ENCODE data around the gene USP9Y. TPM values are rescaled to one million over a fixed set of nuclear protein-coding genes. Genes with fewer than 3 reads are reported as not detected.

USP9Y gene
- total RNA-seq, 1 experiment from 2014 or later: not detected

- Mint-ChIP-seq H3K4me1 (ENCODE audit: low read depth, unreplicated experiment) (no peaks in the 10 kb centered on the region), H3K27ac (ENCODE audit: unreplicated experiment) (no peak overlapping the region), H3K36me3 (ENCODE audit: insufficient read depth, unreplicated experiment) (no peaks in the 10 kb centered on the region), H3K9me3 (ENCODE audit: unreplicated experiment) (no peaks in the 10 kb centered on the region), H3K4me3 (ENCODE audit: unreplicated experiment) (no peak overlapping the region), H3K27me3 (ENCODE audit: insufficient read depth, unreplicated experiment) (no peaks in the 10 kb centered on the region)
- POLR2A ChIA-PET: no interaction called here
- DNase-seq: no peak
- no TSS peak for BruUV-seq (replicated peaks)
- TF ChIP-seq CTCF (IDR thresholded peaks at IDR 0.05; ENCODE audit: insufficient read depth in 1 of 2, low read depth in 1 of 2, low read length in 1 of 2, severe bottlenecking in 1 of 2, unreplicated experiment in 1 of 2): no peak
- H3K4me3 ChIP-seq (ENCODE audit: low read depth, low read length): no peak overlapping the region
- H3K9me3 ChIP-seq: no peaks in the 10 kb centered on the region
- intact Hi-C loops (cut with micrococcal nuclease; ENCODE audit: unreplicated experiment): no loop called here
- no peaks in the 10 kb centered on the region for H3K4me1 ChIP-seq
- no peaks in the 10 kb centered on the region for H3K36me3 ChIP-seq (ENCODE audit: control insufficient read depth, insufficient read depth, low read length)
- CTCF ChIA-PET: no interaction called here
- no peaks in the 10 kb centered on the region for H3K27me3 ChIP-seq (replicated peaks; ENCODE audit: control insufficient read depth, insufficient read depth, low read length)
These were observed 204.9 kb downstream of the USP9Y start for GRCh38 chrY:12905895-12906294.

Other genes starting within 250 kb of the USP9Y start
- gene DDX3Y, start 203.6 kb downstream of the USP9Y start, total RNA-seq (2022): not detected in 2 replicates

Measured in Caco-2 (cell line).